LNCAP (cell line): ENCODE data around the gene NCOA1.

Experiments
- CTCF ChIP-seq: fragments of 450-650 bp; IDR thresholded peaks from 2 replicates; pipeline ENCODE4 v1.5.1; 2017; ENCODE audit warnings: mild to moderate bottlenecking

The NCOA1 gene

DNA sequence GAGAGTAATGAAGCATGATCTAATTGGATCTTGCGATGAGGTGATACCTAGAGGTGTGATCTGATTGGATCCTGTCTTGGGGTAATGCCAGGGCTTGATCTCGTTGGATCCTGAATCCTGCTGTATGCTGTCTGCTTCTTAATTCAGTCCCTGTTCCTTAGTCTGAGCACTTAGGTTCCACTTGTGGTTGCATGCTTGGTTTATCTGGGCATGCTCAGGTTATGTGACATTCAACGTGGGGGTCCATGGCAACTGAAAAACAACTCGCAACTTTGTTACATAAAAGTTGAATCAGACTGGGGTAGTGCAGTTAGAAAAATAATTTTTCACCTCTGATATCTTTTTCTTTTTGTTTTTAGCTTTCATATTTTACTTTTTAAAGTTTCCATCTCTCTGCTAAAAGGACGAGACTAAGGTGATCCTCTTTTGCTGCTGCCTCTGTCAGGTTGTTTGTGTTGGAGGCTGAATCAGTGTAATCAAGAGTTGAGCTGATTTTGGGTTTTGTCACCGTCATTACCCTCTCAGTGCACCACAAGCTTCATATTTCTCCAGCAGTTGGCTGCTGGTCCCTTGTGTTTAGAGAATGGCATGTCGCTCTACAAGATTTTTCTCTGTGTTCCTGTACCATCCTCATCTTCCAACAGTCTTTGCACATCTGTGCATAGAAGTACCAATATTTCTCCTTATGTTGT is 67.9 kb downstream of the NCOA1 start:
- TF ChIP-seq CTCF: no peak

- no peak for TF ChIP-seq CTCF
Observed at GRCh38 chr2:24559473-24560113, 68.5 kb downstream of the NCOA1 start.

DNA sequence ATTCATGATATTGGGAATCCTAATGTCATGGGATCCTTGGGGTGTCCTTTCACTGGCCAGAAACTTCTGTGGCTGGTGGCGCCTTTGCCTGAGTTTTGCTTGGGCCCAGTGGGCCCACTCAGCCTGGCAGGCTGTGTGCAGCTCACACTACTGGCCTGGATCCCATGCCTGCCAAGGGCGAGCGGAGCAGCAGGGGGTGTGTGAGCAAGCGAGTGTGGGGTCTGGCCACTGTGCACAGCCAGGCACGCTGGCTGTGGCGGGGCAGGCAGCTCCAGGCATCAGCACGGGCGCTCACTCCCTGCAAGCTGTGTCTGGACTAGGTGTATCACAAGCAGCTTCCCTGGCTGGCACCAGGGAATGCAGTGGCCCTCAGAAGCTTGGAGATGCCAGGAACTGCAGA is 74.5 kb downstream of the NCOA1 start:
- TF ChIP-seq CTCF: no peak

DNA sequence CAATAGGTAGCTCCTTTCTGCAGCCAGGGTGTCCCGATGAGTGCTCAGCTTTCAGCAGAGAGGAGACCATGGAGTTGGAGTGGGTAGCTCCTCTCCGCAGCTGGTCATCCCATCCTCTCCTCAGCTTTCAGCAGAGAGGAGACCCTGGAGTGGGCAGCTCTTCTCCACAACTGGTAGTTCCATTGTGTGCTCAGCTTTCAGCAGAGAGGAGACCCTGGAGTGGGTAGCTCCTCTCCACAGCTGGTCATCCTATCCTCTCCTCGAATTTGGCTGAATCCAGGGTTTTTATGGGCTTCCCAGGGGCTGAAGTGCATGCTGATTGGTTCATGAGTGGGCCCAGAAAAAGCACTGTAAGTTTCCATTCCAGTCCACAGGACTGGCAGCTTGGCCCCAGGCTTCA is 75.2 kb downstream of the NCOA1 start:
- no peak for TF ChIP-seq CTCF

DNA sequence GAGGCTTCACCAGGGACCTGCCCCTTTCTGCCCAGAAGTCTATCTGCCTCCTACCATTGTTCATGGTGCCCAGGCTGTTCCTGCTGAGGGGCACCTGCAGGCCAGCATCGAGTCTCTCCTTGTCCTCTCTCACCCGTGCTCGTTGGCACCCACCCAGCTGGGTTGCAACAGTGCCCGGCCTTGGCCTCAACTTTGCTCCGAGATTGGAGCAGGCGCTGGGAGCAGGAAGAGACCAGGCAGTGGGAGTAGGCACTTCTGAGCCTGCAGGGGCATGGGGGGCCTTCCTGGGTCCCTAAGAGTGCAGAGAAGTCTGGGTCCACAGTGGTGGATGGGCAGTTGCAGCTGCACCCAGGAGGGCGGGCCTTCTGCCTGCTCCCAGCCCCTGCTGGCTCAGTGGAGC is 75.6 kb downstream of the NCOA1 start:
- TF ChIP-seq CTCF: no peak

DNA sequence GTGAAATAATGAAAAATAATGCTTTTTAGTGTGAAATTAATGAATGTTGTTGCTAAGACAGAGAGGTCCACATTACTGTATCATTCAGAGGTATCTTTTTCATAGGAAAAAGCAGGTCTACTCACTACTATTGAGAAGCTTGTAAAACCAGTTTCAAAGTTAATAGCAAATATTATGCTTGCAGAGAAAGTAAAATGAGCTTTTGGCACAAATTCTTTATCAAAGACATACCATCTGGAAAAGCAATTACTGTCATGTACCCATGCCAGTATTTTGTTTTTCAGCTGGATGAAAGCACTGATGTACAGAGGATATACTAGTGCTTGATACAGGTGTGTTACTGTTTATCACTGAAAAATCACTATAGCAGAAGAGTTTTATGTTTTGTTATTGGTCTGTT is 77.5 kb downstream of the NCOA1 start:
- TF ChIP-seq CTCF: no peak

DNA sequence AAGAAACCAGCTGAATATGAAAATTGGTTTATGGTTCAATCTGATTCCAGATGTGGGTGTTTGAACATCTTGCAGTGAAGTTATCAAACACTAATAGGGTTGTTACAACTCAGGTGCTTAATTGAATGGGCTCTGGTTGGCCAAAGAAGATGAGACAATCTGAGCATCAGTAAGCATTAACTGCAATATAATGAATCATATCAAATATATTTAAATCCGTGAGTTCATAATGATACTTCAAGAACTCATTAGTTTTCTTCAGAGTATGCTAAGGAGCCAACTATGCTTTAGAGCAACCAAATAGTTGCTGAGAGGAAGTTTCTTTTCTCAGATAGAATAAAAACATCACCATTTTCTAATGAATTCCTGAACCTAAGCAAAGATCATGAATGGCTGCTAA is 79.2 kb downstream of the NCOA1 start:
- TF ChIP-seq CTCF: no peak
